PC-9 (cell line): ENCODE measurements around the gene CHRDL2. TPM values are rescaled to one million over a fixed set of nuclear protein-coding genes. Genes with fewer than 3 reads are reported as not detected.

Experiments used
- BruUV-seq: library from RNA; stranded (reverse); fragments of 400-500 nt; replicated peaks from 2 replicates; lab custom pipeline; 2021; lab: Mats Ljungman, UMichigan
- CTCF ChIA-PET: fragments of 300-600 bp; sonication (Branson Sonifier 250); formaldehyde crosslinking; loops from one replicate; lab custom pipeline; 2022; ENCODE audit warnings: antibody characterized with exemption; lab: Charles Lee
- POLR2A ChIA-PET: fragments of 300-600 bp; sonication (Branson Sonifier 250); formaldehyde crosslinking; loops from one replicate; lab custom pipeline; 2022; ENCODE audit warnings: antibody characterized with exemption; ENCODE audit not compliant: unreplicated experiment; lab: Charles Lee
- DNase-seq, 2 experiments: peaks; one replicate each; pipeline versions ENCODE4 v3.0.0 to v3.0.0-alpha.2; 2015 to 2022; ENCODE audit warnings: mixed read lengths in 1 of 2
- H2AFZ ChIP-seq: fragments of 200-600 bp; sonication (generic); 2 replicates; pipeline ENCODE4 v1.8.1; 2017; ENCODE audit warnings: antibody characterized with exemption
- H3F3A ChIP-seq: fragments of 200-600 bp; sonication (generic); 2 replicates; pipeline ENCODE4 v1.8.1; 2017; ENCODE audit warnings: antibody characterized with exemption, mild to moderate bottlenecking, low read depth; ENCODE audit not compliant: insufficient read depth
- H3K27ac ChIP-seq: fragments of 200-600 bp; sonication (generic); 2 replicates; pipeline ENCODE4 v1.6.1; 2016; ENCODE audit warnings: mixed run types
- H3K27me3 ChIP-seq: fragments of 200-600 bp; sonication (generic); 2 replicates; pipeline ENCODE4 v1.6.1; 2016; ENCODE audit warnings: low read depth, mixed run types; ENCODE audit not compliant: insufficient read depth
- H3K36me3 ChIP-seq: fragments of 200-600 bp; sonication (generic); 2 replicates; pipeline ENCODE4 v1.6.1; 2016; ENCODE audit warnings: low read depth, mixed run types
- H3K4me1 ChIP-seq: fragments of 200-600 bp; sonication (generic); replicated peaks from 2 replicates; pipeline ENCODE4 v1.6.1; 2016; ENCODE audit warnings: mixed run types; ENCODE audit not compliant: insufficient read depth
- H3K4me2 ChIP-seq: fragments of 200-600 bp; sonication (generic); 2 replicates; pipeline ENCODE4 v1.6.1; 2017; ENCODE audit warnings: mixed run types
- H3K4me3 ChIP-seq: fragments of 200-600 bp; sonication (generic); 2 replicates; pipeline ENCODE4 v1.6.1; 2016; ENCODE audit warnings: mixed run types
- H3K79me2 ChIP-seq: fragments of 200-600 bp; sonication (generic); 2 replicates; pipeline ENCODE4 v1.6.1; 2017; ENCODE audit warnings: low read depth, mixed run types
- H3K9me2 ChIP-seq: fragments of 200-600 bp; sonication (generic); 2 replicates; pipeline ENCODE4 v1.8.1; 2017; ENCODE audit warnings: mild to moderate bottlenecking; ENCODE audit not compliant: insufficient read depth
- H3K9me3 ChIP-seq: fragments of 200-600 bp; sonication (generic); 2 replicates; pipeline ENCODE4 v1.8.1; 2016; ENCODE audit warnings: low read depth; ENCODE audit not compliant: insufficient read depth
- H4K20me1 ChIP-seq: fragments of 200-600 bp; sonication (generic); 2 replicates; pipeline ENCODE4 v1.8.1; 2017; ENCODE audit not compliant: insufficient read depth
- EZH2 ChIP-seq: fragments of 200-600 bp; sonication (generic); IDR thresholded peaks from 2 replicates; pipeline ENCODE4 v1.8.0; 2017; ENCODE audit warnings: antibody characterized with exemption, low read depth
- intact Hi-C: fragments of 100-400 bp; cut with micrococcal nuclease; formaldehyde crosslinking; loops from one replicate; pipeline ENCODE4 v1.10.0; 2022; ENCODE audit not compliant: unreplicated experiment
- total RNA-seq: library from RNA; stranded (reverse); gene quantifications from 2 replicates; pipeline ENCODE4 v1.2.3, GENCODE V29; 2021
- TF ChIP-seq, protein P1 (sequence below): fragments of 200-600 bp; sonication (generic); conservative IDR thresholded peaks from 2 replicates; pipeline ENCODE4 v1.6.1; 2017; ENCODE audit warnings: mixed run types, antibody characterized with exemption, mild to moderate bottlenecking, moderate library complexity

The CHRDL2 gene
- total RNA-seq, 1 experiment from 2014 or later = not detected

DNA sequence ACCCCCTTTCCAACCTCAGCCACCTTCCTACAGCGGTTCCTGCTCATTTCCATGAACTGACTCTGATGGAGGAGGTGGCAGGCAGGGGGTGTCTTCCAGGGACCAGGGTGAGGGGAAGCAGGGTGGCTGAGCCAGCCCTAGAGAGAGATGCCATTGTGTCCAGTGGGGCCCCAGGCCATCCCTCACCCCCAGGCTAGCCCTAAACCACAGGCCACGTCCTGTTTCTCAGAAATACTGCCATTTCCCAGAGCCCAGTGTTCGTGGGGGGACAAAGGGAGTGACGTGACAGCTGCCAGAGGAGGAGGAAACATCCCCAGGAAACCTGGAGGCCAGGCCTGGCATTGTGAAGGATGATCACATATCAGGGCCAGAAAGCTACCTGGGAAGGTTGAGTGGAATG is 39.5 kb downstream of the CHRDL2 start:
- H3F3A ChIP-seq = peaks cover 24% of the 10 kb centered on the region
- no peaks in the 10 kb centered on the region for H3K9me2 ChIP-seq
- H3K36me3 ChIP-seq = no peaks in the 10 kb centered on the region
- no peaks in the 10 kb centered on the region for H4K20me1 ChIP-seq
- H3K4me2 ChIP-seq = no peak overlapping the region
- intact Hi-C loops = no loop called here
- no peak overlapping the region for H3K27ac ChIP-seq
- H3K27me3 ChIP-seq = no peaks in the 10 kb centered on the region
- no TSS peak for BruUV-seq
- DNase-seq = no peak
- H3K79me2 ChIP-seq = no peaks in the 10 kb centered on the region
- no peak overlapping the region for H2AFZ ChIP-seq
- CTCF ChIA-PET = no interaction called here
- H3K9me3 ChIP-seq = no peaks in the 10 kb centered on the region
- POLR2A ChIA-PET = no interaction called here
- no peak for TF ChIP-seq EZH2
- TF ChIP-seq, protein P1, sequence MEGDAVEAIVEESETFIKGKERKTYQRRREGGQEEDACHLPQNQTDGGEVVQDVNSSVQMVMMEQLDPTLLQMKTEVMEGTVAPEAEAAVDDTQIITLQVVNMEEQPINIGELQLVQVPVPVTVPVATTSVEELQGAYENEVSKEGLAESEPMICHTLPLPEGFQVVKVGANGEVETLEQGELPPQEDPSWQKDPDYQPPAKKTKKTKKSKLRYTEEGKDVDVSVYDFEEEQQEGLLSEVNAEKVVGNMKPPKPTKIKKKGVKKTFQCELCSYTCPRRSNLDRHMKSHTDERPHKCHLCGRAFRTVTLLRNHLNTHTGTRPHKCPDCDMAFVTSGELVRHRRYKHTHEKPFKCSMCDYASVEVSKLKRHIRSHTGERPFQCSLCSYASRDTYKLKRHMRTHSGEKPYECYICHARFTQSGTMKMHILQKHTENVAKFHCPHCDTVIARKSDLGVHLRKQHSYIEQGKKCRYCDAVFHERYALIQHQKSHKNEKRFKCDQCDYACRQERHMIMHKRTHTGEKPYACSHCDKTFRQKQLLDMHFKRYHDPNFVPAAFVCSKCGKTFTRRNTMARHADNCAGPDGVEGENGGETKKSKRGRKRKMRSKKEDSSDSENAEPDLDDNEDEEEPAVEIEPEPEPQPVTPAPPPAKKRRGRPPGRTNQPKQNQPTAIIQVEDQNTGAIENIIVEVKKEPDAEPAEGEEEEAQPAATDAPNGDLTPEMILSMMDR = no peak
- peaks cover 32% of the 10 kb centered on the region for H3K4me1 ChIP-seq
- H3K4me3 ChIP-seq = no peak overlapping the region

DNA sequence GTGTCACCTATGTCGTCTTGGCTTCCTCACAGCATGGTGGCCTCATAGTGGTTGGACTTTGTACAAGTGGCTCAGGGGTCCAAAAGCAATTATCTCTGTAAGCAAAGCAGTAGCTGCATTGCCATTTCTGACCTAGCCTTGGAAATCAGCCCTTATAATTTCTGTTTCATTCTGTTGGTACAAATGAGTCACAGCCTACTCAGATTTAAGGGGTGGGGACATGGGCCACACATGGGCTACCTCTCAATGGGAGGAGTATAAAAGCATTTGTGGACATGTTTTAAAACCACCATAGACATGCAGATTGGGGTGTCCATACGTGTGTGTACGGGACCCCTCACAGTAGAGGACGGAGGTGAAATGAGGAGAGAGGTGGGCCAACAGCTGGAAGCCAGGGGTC is 41.6 kb downstream of the CHRDL2 start:
- Histone ChIP-seq H3F3A (peaks cover 22% of the 10 kb centered on the region), H3K9me3 (no peaks in the 10 kb centered on the region), H3K79me2 (no peaks in the 10 kb centered on the region), H3K4me3 (no peak overlapping the region), H4K20me1 (no peaks in the 10 kb centered on the region), H3K4me1 (peaks cover 27% of the 10 kb centered on the region), H3K27me3 (no peaks in the 10 kb centered on the region), H3K4me2 (no peak overlapping the region), H3K9me2 (no peaks in the 10 kb centered on the region), H2AFZ (no peak overlapping the region), H3K36me3 (no peaks in the 10 kb centered on the region), H3K27ac (no peak overlapping the region)
- no TSS peak for BruUV-seq
- ChIA-PET CTCF (interaction anchor here (0.9 kb wide), 1 partner anchor 13 kb away, joined by 5 read pairs; no protein-coding TSS in a partner anchor), POLR2A (no interaction called here)
- no peak for DNase-seq
- TF ChIP-seq, protein P1 = no peak
- no peak for TF ChIP-seq EZH2
- intact Hi-C loops = no loop called here

DNA sequence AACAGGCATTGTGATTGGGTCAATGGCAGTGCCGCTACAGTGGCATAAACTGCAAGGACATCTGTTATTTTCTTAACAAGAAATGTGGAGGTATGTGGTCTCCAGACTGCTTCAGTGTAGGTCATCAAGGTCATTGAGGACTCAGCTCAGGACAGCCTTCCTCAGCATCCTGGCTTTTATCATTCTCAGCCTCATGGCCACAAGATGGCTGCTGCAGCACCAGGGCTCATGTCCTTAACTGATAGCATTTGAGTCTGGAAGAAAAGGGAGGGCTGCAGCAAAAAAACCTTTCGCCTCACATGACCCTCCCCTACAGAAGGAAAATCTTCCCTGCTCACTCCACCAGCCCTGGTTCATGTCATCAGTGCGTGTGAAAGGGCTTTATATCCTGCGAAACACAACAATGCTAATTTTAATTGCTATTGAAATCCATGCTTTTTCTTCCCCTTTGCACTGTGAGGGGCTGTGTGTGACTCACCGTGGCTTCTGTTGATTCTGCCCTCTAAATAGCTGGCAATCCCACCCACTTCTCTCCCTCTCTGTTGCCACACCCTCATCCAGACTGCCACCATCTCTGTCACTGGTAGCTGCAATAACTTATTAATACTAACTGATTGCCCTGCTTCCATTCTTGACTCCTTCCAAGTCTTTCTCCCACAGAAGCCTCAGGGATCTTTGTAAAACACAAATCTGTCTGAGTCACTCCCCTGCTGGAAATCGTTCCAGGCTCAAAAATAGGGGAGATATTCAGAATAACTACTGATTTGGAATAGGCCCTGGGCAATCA is 43.8 kb downstream of the CHRDL2 start:
- Histone ChIP-seq H3K4me1 (0 out of 2 replicates have a peak, but pooled peaks cover 7% of the 10 kb centered on the region), H3K4me2 (no peak overlapping the region), H3K9me2 (no peaks in the 10 kb centered on the region), H3K9me3 (no peaks in the 10 kb centered on the region), H2AFZ (no peak overlapping the region), H4K20me1 (no peaks in the 10 kb centered on the region), H3K27ac (no peak overlapping the region), H3K79me2 (no peaks in the 10 kb centered on the region), H3K36me3 (no peaks in the 10 kb centered on the region), H3F3A (peaks cover 6% of the 10 kb centered on the region; the same call in 1 of the 2 replicates), H3K4me3 (no peak overlapping the region), H3K27me3 (no peaks in the 10 kb centered on the region)
- TF ChIP-seq, protein P1 = no peak
- TF ChIP-seq EZH2 = no peak
- BruUV-seq = no TSS peak
- intact Hi-C loops = no loop called here
- ChIA-PET POLR2A (no interaction called here), CTCF (no interaction called here)
- no peak for DNase-seq
